ENCODE results near the gene DLGAP1.

Gene DLGAP1

GRCh38 chr18:3454365-3455089 is 1000.6 kb downstream of the DLGAP1 start:
- DNase-seq, result peak; percentile 14 to 35

- DNase-seq, result peak; percentile 11 to 32
Observed at GRCh38 chr18:3453540-3454364, 1001.4 kb downstream of the DLGAP1 start.

GRCh38 chr18:3452750-3453539 is 1002.2 kb downstream of the DLGAP1 start:
- DNase-seq, result no peak

GRCh38 chr18:3451989-3452749 is 1002.9 kb downstream of the DLGAP1 start:
- peak; percentile 29 to 38 for DNase-seq

GRCh38 chr18:3451183-3451988 is 1003.7 kb downstream of the DLGAP1 start:
- peak; percentile 88 for DNase-seq

GRCh38 chr18:3450799-3451182 is 1004.3 kb downstream of the DLGAP1 start:
- DNase-seq, result no peak

- DNase-seq, result peak; percentile 68 to 77
Observed at GRCh38 chr18:3450012-3450798, 1004.9 kb downstream of the DLGAP1 start, which contains the start of gene TGIF1. TSS of gene TGIF1 (plus strand) at chr18:3450172. CDS start at chr18:3450490, 318 bp downstream.

GRCh38 chr18:3449512-3450011 is 1005.5 kb downstream of the DLGAP1 start:
- peak; percentile 79 to 83 for DNase-seq

GRCh38 chr18:3448838-3449511 is 1006.1 kb downstream of the DLGAP1 start:
- DNase-seq, result peak; percentile 45 to 58

GRCh38 chr18:3447895-3448837 is 1006.9 kb downstream of the DLGAP1 start:
- peak; percentile 64 to 73 for DNase-seq

GRCh38 chr18:3447068-3447894 is 1007.8 kb downstream of the DLGAP1 start:
- peak in 1 of 2 donors; percentile 43 for DNase-seq

Measured in activated CD4-positive, alpha-beta T cell treated with anti-CD3 and anti-CD28 coated beads for 4 hours (primary cell).